NCI-H345 treated with DMSO at 0.1 percent for 48 hours (cell line): Measurements from ENCODE around the gene WDR87.

Experiments used
- DNase-seq: peaks from one replicate; lab custom pipeline; 2025; ENCODE audit not compliant: unreplicated experiment; lab: John Stamatoyannopoulos, UW

WDR87 gene

GRCh38 chr19:37905946-37906868 lies at the start of gene WDR87:
Gene WDR87 (minus strand): TSS chr19:37906594. CDS start chr19:37898239, 8,355 bp downstream.
- peak; percentile 94 for DNase-seq

GRCh38 chr19:37955986-37956385 lies 49.6 kb upstream of the WDR87 start:
- peak; percentile 27 for DNase-seq

GRCh38 chr19:37954421-37954874 lies 48.1 kb upstream of the WDR87 start:
- DNase-seq, result no peak

DNA sequence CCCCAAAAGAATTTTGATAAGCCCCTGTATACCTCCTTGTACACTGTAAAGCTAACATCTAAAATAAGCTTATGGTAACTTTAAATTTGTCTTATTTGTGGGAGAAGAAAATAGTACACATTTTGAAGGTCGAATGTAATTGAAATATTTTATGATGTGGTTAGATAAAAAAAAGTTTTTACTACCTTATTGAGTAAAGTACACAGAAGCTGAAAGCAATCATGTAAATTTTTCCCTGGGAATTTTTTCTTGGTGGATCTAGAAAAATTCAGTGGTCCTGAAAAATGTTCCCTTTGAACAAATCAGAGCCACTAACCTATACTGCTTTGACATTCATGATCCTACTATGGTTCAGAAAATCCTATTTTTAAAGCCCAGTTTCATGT lies 47.5 kb upstream of the WDR87 start:
- no peak for DNase-seq

DNA sequence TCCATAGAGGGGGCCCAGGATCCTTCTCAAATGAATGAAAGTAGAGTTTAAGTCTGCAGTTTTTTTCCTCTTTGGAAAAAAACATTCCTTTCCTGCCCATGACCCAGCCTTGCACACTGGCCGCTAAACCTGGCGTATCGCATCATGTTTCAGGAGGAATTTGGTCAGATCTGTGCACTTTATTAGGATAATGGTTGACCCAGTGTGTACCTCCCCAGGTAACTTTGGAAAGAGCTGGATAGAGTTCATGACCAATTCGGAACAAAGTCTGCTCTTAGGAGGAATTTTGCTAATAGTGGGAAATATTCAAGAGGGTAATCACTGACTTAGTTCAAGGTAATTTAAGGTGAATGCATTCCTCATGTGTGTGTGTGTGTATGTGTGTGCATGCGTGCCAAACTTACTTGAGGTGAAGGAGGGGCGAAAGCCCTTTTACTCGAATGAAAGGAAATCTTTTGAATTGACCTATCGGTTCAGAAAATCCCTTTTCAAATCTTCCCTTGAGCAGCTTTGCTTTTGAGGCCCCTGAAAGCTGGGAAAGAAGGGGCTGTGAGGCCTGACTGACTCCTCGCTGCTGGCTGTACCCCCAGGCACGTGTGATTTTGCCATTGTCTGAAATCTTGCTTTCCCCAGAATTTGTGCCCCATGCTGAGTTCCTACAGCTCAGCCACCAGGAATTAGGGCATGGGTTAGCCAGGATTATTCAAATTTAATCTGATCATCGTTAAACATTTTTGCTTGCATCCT lies 47.0 kb upstream of the WDR87 start:
- no peak for DNase-seq

- no peak for DNase-seq
Observed at GRCh38 chr19:37951816-37952210, 45.4 kb upstream of the WDR87 start.

GRCh38 chr19:37950471-37951175 lies 44.2 kb upstream of the WDR87 start:
- no peak for DNase-seq

- no peak for DNase-seq
Observed at GRCh38 chr19:37948362-37948761, 42.0 kb upstream of the WDR87 start.

DNA sequence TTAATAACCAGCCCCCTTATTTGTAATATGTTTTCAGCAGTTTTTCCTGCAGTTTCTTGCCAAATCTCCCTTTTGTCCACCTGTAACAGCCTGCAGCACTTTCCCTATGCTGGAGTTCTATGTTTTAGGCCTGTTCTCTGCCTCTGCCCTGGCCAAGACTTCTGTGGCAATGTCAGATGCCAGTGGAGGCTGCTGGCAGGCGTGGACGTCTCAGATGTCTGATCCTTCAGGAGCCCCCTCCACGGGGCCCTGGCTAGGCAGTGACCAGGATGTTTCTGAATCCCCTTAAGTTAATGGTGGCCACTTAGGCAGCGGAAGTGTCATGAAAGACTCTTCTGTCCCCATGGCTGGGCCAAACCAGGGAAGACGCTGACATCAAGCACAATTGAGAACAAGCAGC lies 41.4 kb upstream of the WDR87 start:
- no peak for DNase-seq

GRCh38 chr19:37946132-37946531 lies 39.7 kb upstream of the WDR87 start:
- DNase-seq, result no peak

DNA sequence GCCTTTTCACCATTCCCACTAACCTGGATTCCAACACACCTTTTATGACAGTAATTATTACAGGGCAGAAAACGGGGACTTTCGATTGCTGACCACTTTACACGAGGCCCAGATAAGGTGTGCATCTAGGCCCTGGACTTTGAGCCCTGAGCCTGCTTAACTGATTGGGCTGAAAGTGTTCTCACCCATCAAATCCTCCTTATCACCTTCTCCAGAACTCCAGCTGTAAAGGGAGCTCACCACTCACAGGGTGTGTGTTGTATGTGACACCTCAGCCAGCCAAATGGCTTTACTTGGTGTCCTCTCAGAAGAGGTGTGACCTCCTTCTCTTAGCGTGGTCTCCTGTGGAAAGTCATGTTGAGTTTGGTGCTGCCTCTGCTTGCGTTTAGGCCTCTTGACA lies 37.1 kb upstream of the WDR87 start:
- DNase-seq, result no peak

GRCh38 chr19:37942516-37942902 lies 36.1 kb upstream of the WDR87 start:
- DNase-seq, result no peak

GRCh38 chr19:37941782-37942515 lies 35.6 kb upstream of the WDR87 start:
- DNase-seq, result no peak

- DNase-seq, result no peak
Observed at GRCh38 chr19:37938353-37938752, 32.0 kb upstream of the WDR87 start.

- DNase-seq, result no peak
Observed at GRCh38 chr19:37936886-37937285, 30.5 kb upstream of the WDR87 start.

DNA sequence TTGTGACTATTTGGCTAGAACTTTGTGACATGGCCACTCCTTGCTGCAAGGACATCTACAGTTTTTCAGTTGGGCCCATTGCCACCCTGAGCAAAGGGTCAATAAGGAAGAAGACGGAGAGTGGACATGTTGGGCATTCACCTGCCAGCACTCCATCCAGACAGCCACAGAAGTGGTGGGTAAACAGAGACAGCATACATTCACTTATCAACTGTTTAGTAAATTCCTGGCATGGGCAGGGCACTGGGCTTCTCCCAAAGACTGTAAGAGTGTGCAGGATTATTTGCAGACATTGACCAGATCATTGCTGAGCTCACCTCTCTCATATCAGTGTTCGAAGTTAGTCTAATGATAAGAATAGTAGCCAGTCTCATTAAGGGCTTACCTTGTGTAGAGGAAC lies 29.8 kb upstream of the WDR87 start:
- DNase-seq, result no peak

- DNase-seq, result no peak
Observed at GRCh38 chr19:37935341-37935740, 28.9 kb upstream of the WDR87 start.

- no peak for DNase-seq
Observed at GRCh38 chr19:37933937-37934358, 27.6 kb upstream of the WDR87 start.

- peak; percentile 60 for DNase-seq
Observed at GRCh38 chr19:37932985-37933936, 26.9 kb upstream of the WDR87 start.
